NCI-H1436 (cell line): ENCODE data around the gene RTN4.

Experiments
- DNase-seq: peaks from one replicate; lab custom pipeline; 2025; lab: John Stamatoyannopoulos, UW

RTN4 gene

GRCh38 chr2:54952425-54952824 is 97.8 kb downstream of the RTN4 start:
- no peak for DNase-seq

DNA sequence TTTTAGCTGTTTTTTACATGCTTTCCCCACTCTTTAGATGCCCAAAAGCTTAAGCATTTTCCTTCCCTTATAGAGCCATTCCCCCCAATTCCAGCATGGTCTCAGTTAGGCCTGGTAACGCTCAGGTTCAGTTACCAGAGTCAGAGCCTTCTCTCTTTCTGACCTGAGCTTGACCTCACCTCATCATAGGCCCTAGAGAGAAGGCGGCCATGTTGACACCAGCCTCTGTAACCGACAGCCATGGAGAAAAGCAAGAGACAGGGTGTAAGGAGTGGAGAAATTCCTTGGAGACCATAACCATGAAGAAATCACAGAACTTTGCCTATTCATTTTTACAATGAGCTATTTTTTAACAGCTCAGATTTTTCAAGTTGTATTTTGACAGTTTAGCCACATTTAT is 99.4 kb downstream of the RTN4 start:
- DNase-seq, result no peak

- no peak for DNase-seq
Measured at GRCh38 chr2:54949431-54949830, 100.8 kb downstream of the RTN4 start.

GRCh38 chr2:54948120-54948519 is 102.1 kb downstream of the RTN4 start:
- DNase-seq, result no peak

- no peak for DNase-seq
Measured at GRCh38 chr2:54947646-54948045, 102.6 kb downstream of the RTN4 start.

GRCh38 chr2:54947136-54947535 is 103.1 kb downstream of the RTN4 start:
- no peak for DNase-seq

DNA sequence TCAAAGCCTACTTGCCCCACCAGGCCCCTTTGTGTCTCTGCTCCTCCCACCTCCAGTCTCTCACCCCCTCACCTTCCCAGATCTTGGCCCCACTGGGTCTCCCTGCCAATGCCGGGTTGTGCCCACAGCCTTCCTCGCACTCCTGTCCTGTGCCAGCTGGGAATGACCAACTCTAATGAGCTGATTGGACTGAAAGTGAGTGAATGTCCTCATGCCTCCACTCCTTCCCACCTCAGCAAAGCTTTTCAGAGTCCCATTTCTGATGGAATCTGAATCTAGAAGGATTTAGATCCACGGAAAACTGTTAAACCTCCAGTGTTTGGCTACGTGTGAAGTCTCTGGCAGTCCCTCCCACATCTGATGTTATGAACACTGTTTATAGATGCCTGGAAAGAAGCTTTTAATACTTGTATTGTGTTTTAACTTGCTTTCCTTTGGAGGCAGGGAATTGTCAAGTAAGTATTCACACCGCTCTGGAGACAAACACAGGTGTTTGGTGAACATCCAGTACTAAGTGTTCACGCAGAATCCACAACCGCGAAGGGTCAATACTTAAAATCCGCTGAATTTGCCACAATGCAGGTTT is 103.9 kb downstream of the RTN4 start:
- no peak for DNase-seq

DNA sequence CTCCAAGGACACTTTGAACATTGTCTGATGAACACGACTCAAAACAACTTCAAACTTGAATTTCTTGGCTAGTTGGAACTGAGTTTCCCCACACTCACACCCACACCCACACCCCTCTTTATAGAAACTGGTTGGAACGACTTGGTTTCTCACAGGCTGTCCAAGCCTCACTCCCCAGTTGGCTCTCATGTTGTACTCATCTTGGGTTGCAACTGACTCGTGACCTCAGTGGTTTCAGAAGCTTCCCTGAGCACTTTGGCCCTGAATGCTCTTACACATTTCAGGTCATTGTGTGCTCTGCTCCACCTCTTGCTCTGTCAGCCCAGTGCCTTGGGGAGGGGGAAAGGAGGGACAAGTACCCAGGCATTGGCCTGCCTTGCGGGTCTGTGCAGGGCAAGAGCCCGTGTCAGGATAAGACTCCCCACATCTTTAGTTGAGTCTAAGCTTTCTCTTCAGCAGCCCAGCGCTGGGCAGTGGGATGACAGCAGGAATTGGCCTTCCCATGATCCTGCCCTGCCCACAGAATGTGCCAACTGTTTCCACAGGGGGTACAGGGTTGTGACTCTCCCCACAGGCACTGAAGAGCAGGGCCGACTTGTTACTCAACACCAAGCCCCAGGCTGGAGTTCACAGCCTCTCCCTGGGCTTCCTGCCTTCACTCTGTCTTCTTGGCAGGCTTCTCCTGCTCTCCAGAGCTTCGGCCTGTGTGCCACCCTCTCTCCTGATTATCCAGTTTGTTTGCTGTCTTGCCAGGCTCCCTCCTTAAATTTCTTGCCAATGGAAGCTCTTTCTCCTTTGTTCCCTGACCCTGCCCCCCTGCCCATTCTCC is 104.6 kb downstream of the RTN4 start:
- no peak for DNase-seq

DNA sequence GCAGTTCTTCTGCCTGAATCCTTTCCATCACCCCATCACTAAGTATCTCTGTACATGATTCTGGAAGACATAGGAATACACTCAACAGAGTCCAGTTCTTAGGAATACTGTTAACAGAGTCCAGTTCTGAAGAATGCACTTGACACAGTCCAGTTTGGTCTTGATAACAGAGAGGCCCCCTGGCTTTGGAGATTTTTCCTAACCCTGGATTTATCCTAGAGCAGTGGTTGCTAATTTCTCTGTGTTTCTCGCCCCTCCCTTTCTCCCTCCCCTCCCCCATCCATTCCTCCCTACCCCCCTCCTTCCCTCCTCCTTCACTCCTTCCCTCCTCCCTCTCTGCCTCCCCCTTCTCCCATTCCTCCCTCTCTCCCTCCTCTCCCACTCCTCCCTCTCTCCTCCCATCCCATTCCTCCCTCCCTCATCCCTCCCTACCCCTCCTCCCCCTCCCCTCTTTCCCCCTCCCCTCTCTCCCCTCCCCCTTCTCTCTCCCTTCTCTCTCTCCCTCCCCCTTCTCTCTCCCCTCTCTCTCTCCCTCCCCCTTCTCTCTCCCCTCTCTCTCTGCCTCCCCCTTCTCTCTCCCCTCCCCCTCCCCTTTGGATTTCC is 105.4 kb downstream of the RTN4 start:
- no peak for DNase-seq

- DNase-seq, result no peak
Measured at GRCh38 chr2:54942373-54942772, 107.9 kb downstream of the RTN4 start.

DNA sequence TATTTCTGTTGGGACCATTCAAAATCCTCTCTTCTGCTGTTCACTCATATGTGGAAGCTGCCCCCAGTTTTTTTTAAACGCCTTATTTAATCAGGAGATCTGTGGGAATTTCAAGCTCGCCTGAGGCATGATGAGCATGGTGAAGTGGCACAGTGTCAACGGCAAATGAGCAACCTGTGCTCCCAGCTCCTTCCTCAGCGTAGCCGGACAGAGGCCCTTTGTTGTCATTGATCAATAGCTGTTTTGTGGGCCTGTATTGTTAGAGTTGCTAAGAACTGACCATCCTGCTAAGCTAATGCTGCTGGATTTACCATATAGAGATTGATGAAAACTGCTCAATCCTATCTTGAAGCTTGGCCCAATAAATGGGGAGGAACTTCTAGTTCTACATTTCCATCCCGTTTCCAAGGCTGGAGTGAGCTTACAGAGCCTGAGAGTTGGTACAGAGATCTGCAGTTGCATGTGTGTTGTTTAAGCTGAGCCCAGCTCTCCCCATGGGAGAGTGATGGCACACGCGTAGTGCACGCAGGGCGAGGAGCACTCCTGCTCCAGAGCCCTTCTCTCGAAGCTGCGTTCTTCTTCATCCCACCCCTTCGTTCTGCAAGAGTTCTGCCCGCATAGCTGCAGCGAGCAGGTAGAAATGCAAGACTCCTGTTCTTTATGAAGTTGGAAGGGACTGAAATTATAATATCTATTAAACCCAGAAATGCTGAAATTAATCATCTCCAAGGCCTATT is 108.8 kb downstream of the RTN4 start:
- DNase-seq, result no peak

DNA sequence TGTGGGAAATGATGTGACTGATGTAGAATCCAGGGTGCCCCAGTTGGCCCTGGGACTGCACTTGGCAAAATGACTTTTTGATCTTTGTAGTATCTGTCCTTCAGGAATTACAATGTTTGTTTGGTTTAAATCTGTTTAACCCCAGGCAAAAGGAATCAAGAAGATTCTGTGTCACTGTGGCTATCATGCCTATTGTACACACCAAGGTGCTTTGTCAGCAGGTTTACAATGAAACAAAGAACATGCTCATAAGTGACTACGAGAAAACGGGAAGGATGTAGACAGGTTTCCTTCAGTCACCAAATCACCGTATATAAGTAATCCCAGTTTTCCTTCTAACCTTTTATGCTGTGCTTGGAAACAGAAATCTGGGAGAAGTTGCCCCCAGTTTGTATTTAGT is 109.5 kb downstream of the RTN4 start:
- no peak for DNase-seq

GRCh38 chr2:54939446-54940118 is 110.7 kb downstream of the RTN4 start:
- no peak for DNase-seq

DNA sequence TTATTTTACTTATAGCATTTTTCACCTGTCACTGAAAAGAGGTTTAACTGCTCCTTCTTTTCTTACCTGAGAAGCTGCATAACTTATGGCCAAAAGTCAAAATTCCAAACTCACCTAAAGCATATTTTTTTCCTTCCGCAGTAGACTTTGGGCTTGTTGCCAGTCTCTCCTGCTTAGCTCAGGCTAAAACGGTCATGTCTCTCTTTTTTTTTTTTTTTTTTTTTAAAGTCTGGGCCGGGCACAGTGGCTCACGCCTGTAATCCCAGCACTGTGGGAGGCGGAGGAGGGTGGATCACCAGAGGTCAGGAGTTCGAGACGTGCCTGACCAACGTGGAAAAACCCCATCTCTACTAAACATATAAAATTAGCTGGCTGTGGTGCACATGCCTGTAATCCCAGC is 113.5 kb downstream of the RTN4 start:
- no peak for DNase-seq

GRCh38 chr2:54935389-54935788 is 114.9 kb downstream of the RTN4 start:
- DNase-seq, result no peak

DNA sequence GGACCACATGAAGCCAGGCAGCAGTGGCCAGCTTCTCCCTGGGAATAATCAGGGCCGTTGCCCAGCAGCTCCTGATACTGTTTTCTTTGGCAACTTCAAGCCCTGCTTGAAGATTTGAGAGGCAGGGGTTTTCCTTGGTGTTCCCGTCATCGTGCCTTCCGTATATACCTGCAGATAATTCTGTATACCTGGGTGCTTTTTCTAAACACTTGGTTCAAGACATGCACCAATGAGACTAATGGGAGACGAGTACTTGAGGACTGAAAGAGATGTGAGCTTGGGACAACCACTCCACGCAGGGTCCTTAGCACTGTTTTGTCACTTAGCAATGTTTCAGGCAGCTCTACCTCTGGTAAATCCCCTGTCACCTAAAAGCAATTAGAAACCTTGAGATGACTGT is 118.8 kb downstream of the RTN4 start:
- DNase-seq, result no peak

DNA sequence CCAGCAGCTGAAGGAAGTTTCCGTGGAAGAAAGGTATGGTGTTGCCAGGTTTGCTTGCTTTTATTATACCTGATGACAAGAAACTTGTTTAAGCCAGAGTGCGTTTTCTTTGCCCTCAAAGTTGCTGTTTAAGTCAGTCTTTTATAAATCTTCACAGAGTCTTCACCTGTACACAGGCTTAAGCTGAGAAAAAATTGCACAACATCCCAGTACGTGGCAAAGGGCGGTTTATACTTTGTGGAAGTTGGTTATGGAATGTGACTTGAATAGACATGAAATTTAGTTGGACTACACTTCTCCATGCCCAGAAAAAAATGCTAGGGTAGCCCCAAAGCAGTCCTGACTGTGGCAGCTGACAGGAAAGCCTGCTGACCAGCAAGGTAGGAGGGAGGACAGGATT is 121.5 kb downstream of the RTN4 start:
- DNase-seq, result no peak

- DNase-seq, result no peak
Measured at GRCh38 chr2:54927751-54928615, 122.3 kb downstream of the RTN4 start.

DNA sequence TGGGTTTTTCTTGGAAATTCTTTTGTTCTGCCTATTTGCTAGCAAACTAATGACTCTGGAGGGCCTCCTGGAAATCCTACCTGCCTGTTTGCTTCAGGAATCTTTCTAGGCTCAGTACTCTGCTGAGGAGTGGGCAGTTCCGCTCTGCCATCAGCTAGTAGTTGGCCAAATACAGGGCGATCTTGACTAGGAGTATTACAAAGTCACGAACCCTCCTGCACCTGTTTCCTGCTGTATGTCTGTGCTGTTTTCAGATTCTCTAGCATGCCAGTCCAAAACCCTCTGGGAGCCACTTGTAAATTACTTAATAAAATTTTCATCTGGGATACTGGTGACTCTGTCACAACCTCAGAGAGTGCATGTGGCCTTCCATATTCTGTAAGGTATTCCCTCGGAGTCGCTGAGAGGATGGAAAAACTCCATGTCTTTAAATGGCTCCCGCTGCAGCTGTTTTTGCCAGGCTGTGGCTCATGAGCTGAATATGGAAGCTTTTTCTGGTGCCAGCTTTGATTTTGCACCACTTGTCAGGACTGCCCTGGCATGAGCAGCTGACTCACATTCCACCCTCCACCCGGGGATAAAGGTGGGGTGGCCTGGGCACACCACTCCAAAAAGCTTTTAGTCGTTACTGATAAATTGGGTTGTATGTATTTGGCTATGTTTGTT is 123.0 kb downstream of the RTN4 start:
- no peak for DNase-seq

DNA sequence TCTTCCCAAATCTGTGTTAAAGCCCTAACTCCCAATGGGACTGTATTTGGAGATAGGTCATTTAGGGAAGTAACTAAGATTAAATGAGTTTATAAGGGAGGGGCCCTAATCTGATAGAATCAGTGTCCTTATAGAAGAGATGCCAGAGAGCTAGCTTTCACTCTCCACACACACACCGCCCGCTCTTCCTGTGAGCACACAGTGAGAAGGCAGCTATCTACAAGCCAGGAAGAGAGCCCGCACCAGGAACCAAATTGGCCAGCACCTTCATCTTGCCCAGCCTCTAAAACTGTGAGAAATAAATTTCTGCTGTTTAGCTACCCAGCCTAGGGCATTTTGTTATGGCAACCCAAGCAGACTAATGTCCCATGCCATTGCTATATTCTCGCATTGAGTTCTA is 125.2 kb downstream of the RTN4 start:
- DNase-seq, result no peak

GRCh38 chr2:54924121-54924520 is 126.1 kb downstream of the RTN4 start:
- DNase-seq, result no peak
